ENCODE results near the gene RCSD1.
A peak's percentile ranks its signal among the peaks of the same experiment; 100 is the strongest.

Gene RCSD1

DNA sequence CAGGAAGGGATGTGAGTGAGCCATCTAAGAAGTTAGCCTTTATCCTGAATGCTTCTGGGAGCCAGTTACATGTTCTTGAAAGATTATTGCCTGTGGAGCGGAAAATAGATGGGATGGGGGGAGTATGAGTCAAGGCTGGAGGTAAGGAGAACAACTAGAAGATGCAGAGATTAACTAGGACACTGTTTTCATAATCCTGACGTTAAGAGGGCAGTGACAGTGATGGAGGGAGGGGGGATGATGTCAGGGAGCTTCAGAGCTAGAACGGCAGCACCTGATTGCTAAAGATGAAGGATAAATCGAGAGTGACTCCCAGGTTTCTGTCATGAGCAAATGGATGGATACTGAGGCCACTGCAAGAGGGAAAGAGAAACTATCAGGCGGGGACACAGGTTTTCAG is 10.0 kb upstream of the RCSD1 start:
- no peak overlapping the region for H3K4me3 ChIP-seq (ENCODE audit: low read depth, low read length)
- H3K27me3 ChIP-seq (ENCODE audit: control insufficient read depth, insufficient read depth, low read length), result no peaks in the 10 kb centered on the region
- TF ChIP-seq, protein P1, sequence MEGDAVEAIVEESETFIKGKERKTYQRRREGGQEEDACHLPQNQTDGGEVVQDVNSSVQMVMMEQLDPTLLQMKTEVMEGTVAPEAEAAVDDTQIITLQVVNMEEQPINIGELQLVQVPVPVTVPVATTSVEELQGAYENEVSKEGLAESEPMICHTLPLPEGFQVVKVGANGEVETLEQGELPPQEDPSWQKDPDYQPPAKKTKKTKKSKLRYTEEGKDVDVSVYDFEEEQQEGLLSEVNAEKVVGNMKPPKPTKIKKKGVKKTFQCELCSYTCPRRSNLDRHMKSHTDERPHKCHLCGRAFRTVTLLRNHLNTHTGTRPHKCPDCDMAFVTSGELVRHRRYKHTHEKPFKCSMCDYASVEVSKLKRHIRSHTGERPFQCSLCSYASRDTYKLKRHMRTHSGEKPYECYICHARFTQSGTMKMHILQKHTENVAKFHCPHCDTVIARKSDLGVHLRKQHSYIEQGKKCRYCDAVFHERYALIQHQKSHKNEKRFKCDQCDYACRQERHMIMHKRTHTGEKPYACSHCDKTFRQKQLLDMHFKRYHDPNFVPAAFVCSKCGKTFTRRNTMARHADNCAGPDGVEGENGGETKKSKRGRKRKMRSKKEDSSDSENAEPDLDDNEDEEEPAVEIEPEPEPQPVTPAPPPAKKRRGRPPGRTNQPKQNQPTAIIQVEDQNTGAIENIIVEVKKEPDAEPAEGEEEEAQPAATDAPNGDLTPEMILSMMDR (IDR thresholded peaks at IDR 0.05), result no peak
- no peaks in the 10 kb centered on the region for H3K36me3 ChIP-seq (ENCODE audit: control insufficient read depth, insufficient read depth, low read length)
- no peak overlapping the region for H2AFZ ChIP-seq
- no peak overlapping the region for H3K9ac ChIP-seq
- H3K79me2 ChIP-seq, result no peaks in the 10 kb centered on the region
- H3K4me1 ChIP-seq, result no peaks in the 10 kb centered on the region
- H3K4me2 ChIP-seq (ENCODE audit: low read length), result no peak overlapping the region
- no peaks in the 10 kb centered on the region for H3K9me3 ChIP-seq (ENCODE audit: control insufficient read depth, low read length)
- H3K27ac ChIP-seq, result no peak overlapping the region

DNA sequence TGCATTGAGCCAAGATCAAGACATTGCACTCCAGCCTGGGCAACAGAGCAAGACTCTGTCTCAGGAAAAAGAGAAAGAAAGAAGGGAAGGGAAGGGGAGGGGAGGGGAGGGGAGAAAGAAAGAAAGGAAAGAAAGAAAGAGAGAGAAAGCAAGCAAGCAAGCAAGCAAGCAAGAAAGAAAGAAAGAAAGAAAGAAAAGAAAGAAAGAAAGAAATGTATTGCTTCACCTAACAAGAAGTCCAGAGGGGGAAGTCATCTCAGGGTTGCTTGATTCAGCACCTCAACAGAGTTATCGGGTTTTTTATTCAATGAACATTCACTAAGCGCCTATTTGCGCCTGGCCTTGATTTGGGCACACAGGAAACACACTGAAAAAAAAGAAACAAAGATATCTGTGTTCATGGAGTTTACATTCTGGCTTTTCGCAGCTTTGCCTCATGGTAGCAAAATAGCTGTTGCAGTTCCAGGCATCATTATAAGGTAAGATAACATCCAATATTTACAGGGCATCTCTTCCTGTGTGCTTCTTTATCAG is 8.2 kb upstream of the RCSD1 start:
- no peak overlapping the region for H3K4me2 ChIP-seq (ENCODE audit: low read length)
- H3K79me2 ChIP-seq, result no peaks in the 10 kb centered on the region
- H3K4me1 ChIP-seq, result no peaks in the 10 kb centered on the region
- no peak overlapping the region for H3K9ac ChIP-seq
- TF ChIP-seq, protein P1 (IDR thresholded peaks at IDR 0.05), result no peak
- H2AFZ ChIP-seq, result no peak overlapping the region
- H3K27me3 ChIP-seq (ENCODE audit: control insufficient read depth, insufficient read depth, low read length), result no peaks in the 10 kb centered on the region
- H3K27ac ChIP-seq, result no peak overlapping the region
- no peak overlapping the region for H3K4me3 ChIP-seq (ENCODE audit: low read depth, low read length)
- no peaks in the 10 kb centered on the region for H3K9me3 ChIP-seq (ENCODE audit: control insufficient read depth, low read length)
- no peaks in the 10 kb centered on the region for H3K36me3 ChIP-seq (ENCODE audit: control insufficient read depth, insufficient read depth, low read length)

DNA sequence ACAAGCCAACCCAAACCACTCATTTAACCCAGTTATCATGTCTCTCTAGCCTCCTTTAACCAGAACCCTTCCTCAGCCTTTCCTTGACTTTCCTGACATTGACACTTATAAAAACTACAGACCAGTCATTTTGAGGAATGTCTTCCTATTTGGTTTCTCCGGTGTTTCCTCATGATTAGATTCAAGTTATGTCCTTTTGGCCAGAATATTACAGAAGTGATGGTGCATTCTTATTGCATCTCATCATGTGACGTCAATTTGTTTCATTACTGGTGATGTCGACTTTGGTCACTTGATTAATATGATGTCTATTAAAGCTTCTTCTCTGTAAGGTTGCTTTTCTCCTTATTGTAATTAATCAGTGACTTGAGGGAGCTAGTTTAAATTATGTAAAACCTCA is 6.1 kb upstream of the RCSD1 start:
- no peaks in the 10 kb centered on the region for H3K9me3 ChIP-seq (ENCODE audit: control insufficient read depth, low read length)
- no peak overlapping the region for H3K27ac ChIP-seq
- H3K36me3 ChIP-seq (ENCODE audit: control insufficient read depth, insufficient read depth, low read length), result no peaks in the 10 kb centered on the region
- H3K79me2 ChIP-seq, result no peaks in the 10 kb centered on the region
- H3K27me3 ChIP-seq (ENCODE audit: control insufficient read depth, insufficient read depth, low read length), result no peaks in the 10 kb centered on the region
- H3K4me3 ChIP-seq (ENCODE audit: low read depth, low read length), result no peak overlapping the region
- no peak overlapping the region for H3K9ac ChIP-seq
- no peaks in the 10 kb centered on the region for H3K4me1 ChIP-seq
- H3K4me2 ChIP-seq (ENCODE audit: low read length), result no peak overlapping the region
- TF ChIP-seq, protein P1 (IDR thresholded peaks at IDR 0.05), result no peak
- H2AFZ ChIP-seq, result no peak overlapping the region

DNA sequence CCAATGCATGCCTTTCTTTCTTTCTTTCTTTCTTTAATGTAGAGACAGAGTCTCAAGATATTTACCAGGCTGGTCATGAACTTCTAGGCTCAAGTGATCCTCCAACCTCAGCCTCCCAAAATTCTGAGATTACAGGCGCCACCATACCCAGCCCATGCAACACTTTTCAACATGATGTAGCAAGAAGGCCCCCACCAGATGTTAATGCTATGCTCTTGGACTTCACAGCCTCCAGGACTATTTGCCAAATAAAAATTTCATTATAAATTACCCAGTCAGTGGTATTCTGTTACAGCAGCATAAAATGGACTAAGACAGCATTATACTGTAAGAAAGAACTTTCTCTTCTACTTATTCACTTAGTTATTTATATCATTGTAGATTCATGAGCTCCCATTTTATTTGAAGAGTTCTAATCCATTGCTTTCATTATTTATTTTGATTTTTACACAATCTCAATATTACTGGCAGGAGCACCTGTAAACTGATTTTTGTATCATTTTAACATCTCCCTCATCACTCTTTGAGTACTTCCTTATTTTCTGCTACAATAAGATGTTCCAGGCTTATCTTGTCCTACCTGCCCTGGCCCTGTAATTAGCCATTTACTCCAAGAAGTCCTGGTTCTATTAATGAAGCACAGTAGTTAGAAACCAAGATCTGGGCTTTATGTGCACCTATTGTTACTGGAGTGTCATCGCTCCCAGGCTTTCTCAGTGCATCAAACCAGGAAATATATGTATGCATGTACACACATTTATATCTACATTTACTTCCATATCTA is 4.8 kb upstream of the RCSD1 start:
- no peaks in the 10 kb centered on the region for H3K9me3 ChIP-seq (ENCODE audit: control insufficient read depth, low read length)
- no peaks in the 10 kb centered on the region for H3K36me3 ChIP-seq (ENCODE audit: control insufficient read depth, insufficient read depth, low read length)
- H3K79me2 ChIP-seq, result no peaks in the 10 kb centered on the region
- no peak overlapping the region for H3K4me2 ChIP-seq (ENCODE audit: low read length)
- no peaks in the 10 kb centered on the region for H3K4me1 ChIP-seq
- H3K27me3 ChIP-seq (ENCODE audit: control insufficient read depth, insufficient read depth, low read length), result no peaks in the 10 kb centered on the region
- H3K27ac ChIP-seq, result no peak overlapping the region
- no peak overlapping the region for H3K4me3 ChIP-seq (ENCODE audit: low read depth, low read length)
- TF ChIP-seq, protein P1 (IDR thresholded peaks at IDR 0.05), result no peak
- no peak overlapping the region for H2AFZ ChIP-seq
- no peak overlapping the region for H3K9ac ChIP-seq

DNA sequence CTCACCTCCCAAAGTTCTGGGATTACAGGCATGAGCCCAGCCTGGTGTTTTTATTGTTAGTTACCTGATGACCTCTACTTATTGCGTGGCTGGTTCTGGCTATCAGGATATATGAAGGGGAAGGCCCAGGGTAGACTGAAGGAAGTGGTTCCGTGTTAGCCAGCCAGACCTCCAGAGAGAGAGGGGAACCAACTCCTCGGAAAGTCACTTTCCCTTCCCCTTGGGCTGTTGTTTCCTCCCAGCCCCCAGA is 2.5 kb upstream of the RCSD1 start:
- no peak overlapping the region for H3K4me3 ChIP-seq (ENCODE audit: low read depth, low read length)
- no peak overlapping the region for H3K9ac ChIP-seq

More for the DNA sequence above, 2.5 kb upstream of the RCSD1 start:
- Histone ChIP-seq H3K4me2 (ENCODE audit: low read length) (no peak overlapping the region), H3K4me1 (no peaks in the 10 kb centered on the region), H3K27ac (no peak overlapping the region), H3K9me3 (ENCODE audit: control insufficient read depth, low read length) (no peaks in the 10 kb centered on the region), H3K36me3 (ENCODE audit: control insufficient read depth, insufficient read depth, low read length) (no peaks in the 10 kb centered on the region), H3K79me2 (no peaks in the 10 kb centered on the region), H3K27me3 (ENCODE audit: control insufficient read depth, insufficient read depth, low read length) (no peaks in the 10 kb centered on the region), H2AFZ (peak overlapping the region; percentile 53)
- TF ChIP-seq, protein P1 (IDR thresholded peaks at IDR 0.05), result no peak
